ENCODE data around the gene DEFB127.
"Not testable (repeated sequence)": the region's sequence is repeated elsewhere in the genome, so short reads cannot be mapped to it uniquely, and the experiment has no call there.

DEFB127 gene

GRCh38 chr20:157154-157553 lies at the start of gene DEFB127:
DEFB127 (plus strand) TSS chr20:157454; CDS start chr20:157545, 91 bp downstream.
- DNase-seq, result no peak

- DNase-seq, result no peak
Measured at GRCh38 chr20:112396-112795, 44.9 kb upstream of the DEFB127 start.

GRCh38 chr20:117518-117917 lies 39.7 kb upstream of the DEFB127 start:
- no peak for DNase-seq

- not testable (repeated sequence) for DNase-seq
Measured at GRCh38 chr20:129786-130323, 27.4 kb upstream of the DEFB127 start.

- no peak for DNase-seq
Measured at GRCh38 chr20:137668-138490, 19.4 kb upstream of the DEFB127 start.

GRCh38 chr20:142290-142689 lies 15.0 kb upstream of the DEFB127 start, which contains the start of gene DEFB126:
DEFB126 (plus strand) TSS chr20:142590; CDS start chr20:142629, 39 bp downstream.
- no peak for DNase-seq

- DNase-seq, result no peak
Measured at GRCh38 chr20:145877-146276, 11.4 kb upstream of the DEFB127 start.

- no peak for DNase-seq
Measured at GRCh38 chr20:152131-152530, 5.1 kb upstream of the DEFB127 start.

- DNase-seq, result no peak
Measured at GRCh38 chr20:164618-165017, 7.4 kb downstream of the DEFB127 start.

GRCh38 chr20:168876-169275 lies 11.6 kb downstream of the DEFB127 start:
- no peak for DNase-seq

GRCh38 chr20:184288-184687 lies 27.0 kb downstream of the DEFB127 start:
- DNase-seq, result no peak

GRCh38 chr20:187733-188132 lies 30.5 kb downstream of the DEFB127 start:
- no peak for DNase-seq

- no peak for DNase-seq
Measured at GRCh38 chr20:189611-190010, 32.4 kb downstream of the DEFB127 start, which contains the start of gene DEFB128. DEFB128 (minus strand) TSS chr20:189711; CDS start chr20:189623, 88 bp downstream.

GRCh38 chr20:198225-198624 lies 41.0 kb downstream of the DEFB127 start:
- no peak for DNase-seq

- DNase-seq, result no peak
Measured at GRCh38 chr20:199996-200395, 42.7 kb downstream of the DEFB127 start.

- not testable (repeated sequence) for DNase-seq
Measured at GRCh38 chr20:203630-204029, 46.4 kb downstream of the DEFB127 start.
